DND-41 (cell line): ENCODE measurements around the gene PEAK1.

Experiments
- ATAC-seq: fragments of 200-7000 bp; cut with Tn5 transposase; 3 replicates; pipeline ENCODE4 v1.9.1; 2021; ENCODE audit warnings: low read depth; ENCODE audit not compliant: insufficient read depth
- DNase-seq: peaks from one replicate; pipeline ENCODE4 v3.0.0-alpha.2; 2020
- H2AFZ ChIP-seq: 2 replicates; pipeline ENCODE4 v1.6.0; 2012; ENCODE audit warnings: low read depth, low read length
- H3K27ac ChIP-seq: 2 replicates; pipeline ENCODE4 v1.5.1; 2012; ENCODE audit warnings: low read length, inconsistent platforms
- H3K27me3 ChIP-seq: fragments of 200-600 bp; sonication (generic); 2 replicates; pipeline ENCODE4 v1.6.0; 2012; ENCODE audit warnings: low read length, mild to moderate bottlenecking, inconsistent platforms; ENCODE audit not compliant: insufficient read depth, poor library complexity
- H3K36me3 ChIP-seq: 2 replicates; pipeline ENCODE4 v1.5.1; 2012; ENCODE audit warnings: low read length, inconsistent platforms; ENCODE audit not compliant: insufficient read depth
- H3K4me1 ChIP-seq: 2 replicates; pipeline ENCODE4 v1.5.1; 2012; ENCODE audit warnings: mild to moderate bottlenecking, low read length; ENCODE audit not compliant: insufficient read depth
- H3K4me2 ChIP-seq: 2 replicates; pipeline ENCODE4 v1.6.0; 2012; ENCODE audit warnings: mild to moderate bottlenecking, moderate library complexity, low read length, inconsistent platforms; ENCODE audit not compliant: insufficient read depth
- H3K4me3 ChIP-seq, 2 experiments: fragments of 200-600 bp in 1 of 2; shearing (Covaris generic) in 1 of 2; 2 replicates each; pipeline ENCODE4 v1.5.1; 2012 to 2016; ENCODE audit warnings: inconsistent platforms in 2 of 2, low read length in 2 of 2, mild to moderate bottlenecking in 2 of 2, low read depth in 1 of 2, moderate library complexity in 1 of 2
- H3K79me2 ChIP-seq: 2 replicates; pipeline ENCODE4 v1.6.0; 2012; ENCODE audit warnings: low read length, inconsistent platforms; ENCODE audit not compliant: insufficient read depth
- H3K9ac ChIP-seq: 2 replicates; pipeline ENCODE4 v1.6.0; 2012; ENCODE audit warnings: low read depth, mild to moderate bottlenecking, inconsistent platforms, low read length, moderate library complexity
- H3K9me3 ChIP-seq: 2 replicates; pipeline ENCODE4 v1.5.1; 2012; ENCODE audit warnings: low read length, moderate library complexity, mild to moderate bottlenecking, inconsistent platforms; ENCODE audit not compliant: insufficient read depth, severe bottlenecking
- H4K20me1 ChIP-seq: 2 replicates; pipeline ENCODE4 v1.6.0; 2012; ENCODE audit warnings: low read length; ENCODE audit not compliant: insufficient read depth
- EZH2 ChIP-seq: IDR thresholded peaks from 3 replicates; pipeline ENCODE4 v1.6.1; 2012; ENCODE audit warnings: borderline replicate concordance, low read depth, mild to moderate bottlenecking, moderate library complexity, low read length, inconsistent platforms; ENCODE audit not compliant: severe bottlenecking
- TF ChIP-seq, protein P1 (sequence below): IDR thresholded peaks from 2 replicates; pipeline ENCODE4 v1.5.1; 2012; ENCODE audit warnings: borderline replicate concordance, low read length, moderate library complexity, mild to moderate bottlenecking; ENCODE audit not compliant: poor library complexity, severe bottlenecking; ENCODE audit errors: extremely low read depth

Gene PEAK1

DNA sequence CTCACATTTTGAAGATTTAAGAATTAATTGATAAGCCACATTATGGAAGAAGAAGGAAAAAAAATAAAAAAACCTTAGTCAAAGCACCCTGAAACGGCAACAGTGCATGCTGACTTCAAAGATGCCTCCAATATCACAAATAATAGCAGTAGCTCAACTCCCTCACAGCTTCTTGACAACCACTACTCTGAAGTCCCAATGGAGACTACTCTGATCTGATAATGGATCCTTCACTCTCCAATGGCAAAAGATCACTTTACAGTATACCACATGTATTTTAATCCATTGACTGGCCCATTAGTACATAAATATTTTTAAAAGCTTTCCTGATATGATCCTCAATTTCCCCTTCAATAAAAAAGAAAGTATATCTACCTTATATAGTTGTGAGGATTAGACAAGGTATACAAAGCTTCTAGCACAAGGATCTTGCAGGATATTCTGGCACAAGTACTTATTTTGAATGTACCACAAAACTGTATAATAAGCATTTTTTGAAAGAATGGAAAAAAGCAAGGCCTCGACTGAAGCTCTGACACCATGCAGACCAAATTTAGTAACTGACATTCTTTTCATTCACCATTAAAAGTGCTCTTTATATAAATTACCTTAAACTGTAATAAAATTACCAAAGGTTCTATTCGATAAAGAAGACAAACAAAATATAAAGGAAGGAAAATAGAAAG is 91.9 kb downstream of the PEAK1 start:
- H3K27me3 ChIP-seq, result no peaks in the 10 kb centered on the region
- H3K4me3 ChIP-seq, result no peak overlapping the region
- no peak overlapping the region for H3K9ac ChIP-seq
- peaks cover 2% of the 10 kb centered on the region; the same call in 1 of the 2 replicates for H3K4me1 ChIP-seq
- H3K9me3 ChIP-seq, result no peaks in the 10 kb centered on the region
- H3K4me2 ChIP-seq, result no peak overlapping the region
- TF ChIP-seq, protein P1, sequence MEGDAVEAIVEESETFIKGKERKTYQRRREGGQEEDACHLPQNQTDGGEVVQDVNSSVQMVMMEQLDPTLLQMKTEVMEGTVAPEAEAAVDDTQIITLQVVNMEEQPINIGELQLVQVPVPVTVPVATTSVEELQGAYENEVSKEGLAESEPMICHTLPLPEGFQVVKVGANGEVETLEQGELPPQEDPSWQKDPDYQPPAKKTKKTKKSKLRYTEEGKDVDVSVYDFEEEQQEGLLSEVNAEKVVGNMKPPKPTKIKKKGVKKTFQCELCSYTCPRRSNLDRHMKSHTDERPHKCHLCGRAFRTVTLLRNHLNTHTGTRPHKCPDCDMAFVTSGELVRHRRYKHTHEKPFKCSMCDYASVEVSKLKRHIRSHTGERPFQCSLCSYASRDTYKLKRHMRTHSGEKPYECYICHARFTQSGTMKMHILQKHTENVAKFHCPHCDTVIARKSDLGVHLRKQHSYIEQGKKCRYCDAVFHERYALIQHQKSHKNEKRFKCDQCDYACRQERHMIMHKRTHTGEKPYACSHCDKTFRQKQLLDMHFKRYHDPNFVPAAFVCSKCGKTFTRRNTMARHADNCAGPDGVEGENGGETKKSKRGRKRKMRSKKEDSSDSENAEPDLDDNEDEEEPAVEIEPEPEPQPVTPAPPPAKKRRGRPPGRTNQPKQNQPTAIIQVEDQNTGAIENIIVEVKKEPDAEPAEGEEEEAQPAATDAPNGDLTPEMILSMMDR, result no peak
- no peak for TF ChIP-seq EZH2
- ATAC-seq (no peak), DNase-seq (no peak)
- H3K36me3 ChIP-seq, result no peaks in the 10 kb centered on the region
- H3K27ac ChIP-seq, result no peak overlapping the region
- no peak overlapping the region for H2AFZ ChIP-seq
- no peaks in the 10 kb centered on the region for H4K20me1 ChIP-seq
- 0 out of 2 replicates have a peak, but pooled peaks cover 2% of the 10 kb centered on the region for H3K79me2 ChIP-seq

DNA sequence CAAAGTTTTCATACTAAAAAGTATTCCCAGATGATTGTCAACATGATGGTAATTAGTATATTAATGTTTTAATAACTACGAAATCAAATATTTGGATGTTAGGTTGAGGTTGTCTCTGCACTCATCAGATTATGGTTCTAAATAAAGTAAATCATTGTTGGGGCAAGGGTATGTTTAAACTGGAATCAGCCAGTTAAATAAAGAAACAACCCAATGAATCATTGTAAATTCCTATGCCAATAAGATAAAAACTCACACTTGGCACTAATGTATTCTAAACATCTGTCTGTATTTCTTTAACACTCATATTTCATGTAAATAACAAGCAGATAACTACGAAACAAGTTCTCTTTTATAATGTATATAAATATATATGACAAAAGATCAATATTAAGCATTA is 92.7 kb downstream of the PEAK1 start:
- H3K4me2 ChIP-seq, result no peak overlapping the region
- no peaks in the 10 kb centered on the region for H3K36me3 ChIP-seq

DNA sequence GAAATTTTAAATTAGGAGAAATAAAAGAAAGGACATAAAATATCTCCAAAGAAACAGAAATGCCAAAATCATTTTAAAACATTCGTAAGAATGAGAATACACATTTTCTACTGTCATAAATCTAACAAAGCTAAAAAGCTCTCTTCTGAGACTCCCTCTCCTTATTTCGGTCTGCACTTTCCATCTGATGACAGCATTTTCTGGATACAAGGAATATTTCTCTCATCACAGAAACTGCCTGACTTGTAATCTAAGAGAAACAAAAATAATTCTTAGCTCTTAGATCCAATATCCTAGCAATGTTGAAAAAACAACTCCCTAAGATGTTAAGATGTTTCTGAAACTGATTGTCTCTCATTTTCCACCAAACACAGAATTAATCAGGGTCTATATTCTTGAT is 93.5 kb downstream of the PEAK1 start:
- no peak for DNase-seq
- Histone ChIP-seq H3K27ac (no peak overlapping the region), H3K4me2 (no peak overlapping the region), H3K36me3 (no peaks in the 10 kb centered on the region), H3K9ac (no peak overlapping the region), H3K27me3 (no peaks in the 10 kb centered on the region), H3K4me1 (no peaks in the 10 kb centered on the region), H2AFZ (no peak overlapping the region), H4K20me1 (no peaks in the 10 kb centered on the region), H3K79me2 (0 out of 2 replicates have a peak, but pooled peaks cover 2% of the 10 kb centered on the region), H3K9me3 (no peaks in the 10 kb centered on the region), H3K4me3 (no peak overlapping the region)
- ATAC-seq, result no peak
- no peak for TF ChIP-seq EZH2
- TF ChIP-seq, protein P1, result no peak

More for the DNA sequence above, 92.7 kb downstream of the PEAK1 start:
- Histone ChIP-seq H2AFZ (no peak overlapping the region), H3K27me3 (no peaks in the 10 kb centered on the region), H3K27ac (no peak overlapping the region), H4K20me1 (no peaks in the 10 kb centered on the region), H3K4me3 (no peak overlapping the region), H3K79me2 (0 out of 2 replicates have a peak, but pooled peaks cover 2% of the 10 kb centered on the region), H3K9ac (no peak overlapping the region), H3K9me3 (no peaks in the 10 kb centered on the region), H3K4me1 (no peaks in the 10 kb centered on the region)
- ATAC-seq (no peak), DNase-seq (no peak)
- TF ChIP-seq, protein P1, result no peak
- TF ChIP-seq EZH2, result no peak
